ENCODE measurements around the gene C1orf159. TPM values are rescaled to one million over a fixed set of nuclear protein-coding genes. Genes with fewer than 3 reads are reported as not detected.

Gene C1orf159
- total RNA-seq, 1 donor from 2014 or later = 5.4 TPM

GRCh38 chr1:1122078-1122811, 6.4 kb upstream of the C1orf159 start:
- intact Hi-C loops (cut with DNase I) = loop anchor here (1.0 to 5.0 kb wide), 3 partner anchors 129 to 250 kb away; no protein-coding TSS in a partner anchor
- peak; percentile 92 for DNase-seq (ENCODE audit: low spot score)

GRCh38 chr1:1121611-1122077, 5.8 kb upstream of the C1orf159 start:
- intact Hi-C loops (cut with DNase I) = loop anchor here (1.0 to 5.0 kb wide), 3 partner anchors 129 to 251 kb away; no protein-coding TSS in a partner anchor
- no peak for DNase-seq (ENCODE audit: low spot score)

DNA sequence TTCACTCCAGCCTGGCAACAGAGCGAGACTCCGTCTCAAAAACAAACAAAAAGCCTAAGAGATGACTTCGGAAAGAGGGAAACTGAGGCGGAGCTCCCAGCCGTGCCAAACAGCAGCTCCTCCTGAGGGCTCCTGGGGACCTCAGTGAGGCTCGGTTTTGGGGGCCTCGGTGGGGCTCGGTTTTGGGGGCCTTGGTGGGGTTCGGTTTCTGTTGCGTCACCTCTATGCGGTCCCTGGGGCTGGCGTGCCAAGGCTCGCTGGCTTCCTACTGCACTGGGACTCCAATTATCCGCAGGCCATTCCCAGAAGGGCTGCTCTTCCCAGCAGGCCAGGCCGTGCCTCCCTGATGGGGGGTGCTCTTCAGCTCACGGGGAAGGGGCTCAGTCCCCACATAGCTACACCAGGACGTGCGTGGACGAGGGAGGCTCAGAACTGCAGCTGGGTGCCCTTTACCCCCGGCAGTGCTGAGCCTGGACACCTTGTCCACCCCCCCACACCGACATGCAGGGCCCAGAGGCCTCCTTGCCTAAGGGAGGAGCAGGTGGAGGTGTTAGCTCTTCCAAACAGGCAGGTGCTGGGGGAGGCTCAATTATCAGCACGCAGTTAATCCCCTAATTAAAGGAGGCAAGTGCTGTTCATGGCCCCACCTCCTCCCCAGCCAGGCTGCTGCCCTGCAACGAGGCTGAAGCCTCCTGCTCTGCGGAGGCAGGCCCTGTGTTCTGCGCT, 5.1 kb upstream of the C1orf159 start:
- DNase-seq (ENCODE audit: low spot score) = no peak
- intact Hi-C loops (cut with DNase I) = loop anchor here (5.0 kb wide), 1 partner anchor 251 kb away; no protein-coding TSS in a partner anchor

GRCh38 chr1:1120096-1120495, 4.2 kb upstream of the C1orf159 start:
- intact Hi-C loops (cut with DNase I) = loop anchor here (5.0 kb wide), 1 partner anchor 252 kb away; no protein-coding TSS in a partner anchor
- no peak for DNase-seq (ENCODE audit: low spot score)

GRCh38 chr1:1119272-1119890, 3.5 kb upstream of the C1orf159 start:
- DNase-seq (ENCODE audit: low spot score) = no peak
- intact Hi-C loops (cut with DNase I) = loop anchor here (5.0 kb wide), 1 partner anchor 97 kb away; the partner anchor contains the start of gene AGRN

DNA sequence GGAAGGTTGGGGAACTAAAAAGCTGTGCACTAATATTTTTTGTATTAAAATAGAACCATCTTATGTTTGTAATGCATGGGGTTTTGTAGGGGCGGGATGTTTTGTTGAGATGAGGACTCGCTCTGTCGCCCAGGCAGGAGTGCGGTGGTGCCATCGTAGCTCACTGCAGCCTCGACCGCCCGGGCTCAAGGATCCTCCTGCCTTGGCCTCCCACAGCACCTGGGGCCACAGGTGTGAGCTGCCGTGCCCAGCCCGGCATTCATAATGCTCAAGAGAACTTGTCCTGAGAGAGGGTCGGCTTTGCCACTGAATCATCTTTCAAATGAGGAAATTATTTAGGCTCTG, 3.0 kb upstream of the C1orf159 start:
- intact Hi-C loops (cut with DNase I) = loop anchor here (5.0 kb wide), 1 partner anchor 97 kb away; the partner anchor contains the start of gene AGRN
- no peak for DNase-seq (ENCODE audit: low spot score)

- intact Hi-C loops (cut with DNase I) = loop anchor here (5.0 kb wide), 1 partner anchor 96 kb away; the partner anchor contains the start of gene AGRN
- DNase-seq (ENCODE audit: low spot score) = no peak
Measured at GRCh38 chr1:1118011-1118875, 2.4 kb upstream of the C1orf159 start.

GRCh38 chr1:1117469-1117831, 1.6 kb upstream of the C1orf159 start:
- intact Hi-C loops (cut with DNase I) = loop anchor here (2.0 to 5.0 kb wide), 2 partner anchors 95 to 115 kb away; partner anchors contain the start of genes AGRN, B3GALT6 and SDF4
- no peak for DNase-seq (ENCODE audit: low spot score)

GRCh38 chr1:1116701-1117468, 996 bp upstream of the C1orf159 start:
- no peak for DNase-seq (ENCODE audit: low spot score)
- intact Hi-C loops (cut with DNase I) = loop anchor here (2.0 to 5.0 kb wide), 2 partner anchors 95 to 116 kb away; partner anchors contain the start of genes AGRN, B3GALT6 and SDF4

DNA sequence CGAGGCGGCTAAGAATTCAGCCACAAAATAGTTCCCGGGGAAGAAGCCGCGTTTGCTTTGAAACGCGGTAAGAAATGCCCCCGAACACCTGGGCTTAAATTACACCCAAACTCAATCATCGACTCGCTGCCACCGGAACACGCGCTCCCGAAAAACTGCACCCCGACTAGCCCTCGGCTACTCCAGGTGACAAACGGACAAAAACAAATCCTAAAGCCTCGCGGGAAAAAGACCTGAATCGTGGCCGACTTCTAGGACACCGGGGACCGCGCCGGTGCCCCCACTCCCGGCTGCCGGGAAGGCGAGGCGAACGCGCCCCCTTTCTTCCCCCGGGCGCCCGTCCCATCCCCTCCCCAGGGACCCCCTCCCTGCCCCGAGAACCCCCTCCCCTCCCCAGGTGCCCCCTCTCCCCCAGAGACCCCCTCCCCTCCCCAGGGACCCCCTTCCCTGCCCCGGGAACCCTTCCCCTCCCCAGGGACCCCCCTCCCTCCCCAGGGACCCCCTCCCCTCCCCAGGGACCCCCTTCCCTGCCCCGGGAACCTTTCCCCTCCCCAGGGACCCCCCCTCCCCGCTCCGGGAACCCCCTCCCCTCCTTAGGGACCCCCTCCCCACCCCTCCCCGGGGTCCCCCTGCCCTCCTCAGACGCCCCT, 628 bp downstream of the C1orf159 start:
- DNase-seq (ENCODE audit: low spot score) = no peak

DNA sequence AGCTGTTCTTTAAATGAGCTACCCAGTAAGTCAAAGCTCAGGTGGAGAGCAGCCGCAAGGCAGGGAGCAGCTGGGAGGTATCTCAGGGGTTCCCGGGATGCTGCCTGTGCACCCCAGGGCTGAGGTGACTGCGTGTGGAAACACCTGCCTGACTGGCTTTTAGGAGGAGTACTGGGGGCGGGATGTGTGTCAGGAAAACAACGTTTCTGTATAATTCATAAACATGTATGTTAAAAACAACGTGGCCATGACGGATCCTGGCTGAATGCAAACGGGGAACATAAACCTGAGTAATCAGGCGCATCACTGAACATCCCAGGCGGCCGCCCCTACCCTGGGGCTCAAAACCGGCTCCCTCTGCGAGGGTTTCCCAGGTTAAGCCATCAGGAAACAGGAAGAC, 1.5 kb downstream of the C1orf159 start:
- intact Hi-C loops (cut with DNase I) = no loop called here
- no peak for DNase-seq (ENCODE audit: low spot score)

More for the DNA sequence above, 628 bp downstream of the C1orf159 start:
- intact Hi-C loops (cut with DNase I) = loop anchor here (5.0 kb wide), 1 partner anchor 93 kb away; the partner anchor contains the start of gene AGRN

- intact Hi-C loops (cut with DNase I) = no loop called here
Measured at GRCh38 chr1:1112237-1112985, 3.5 kb downstream of the C1orf159 start.

DNA sequence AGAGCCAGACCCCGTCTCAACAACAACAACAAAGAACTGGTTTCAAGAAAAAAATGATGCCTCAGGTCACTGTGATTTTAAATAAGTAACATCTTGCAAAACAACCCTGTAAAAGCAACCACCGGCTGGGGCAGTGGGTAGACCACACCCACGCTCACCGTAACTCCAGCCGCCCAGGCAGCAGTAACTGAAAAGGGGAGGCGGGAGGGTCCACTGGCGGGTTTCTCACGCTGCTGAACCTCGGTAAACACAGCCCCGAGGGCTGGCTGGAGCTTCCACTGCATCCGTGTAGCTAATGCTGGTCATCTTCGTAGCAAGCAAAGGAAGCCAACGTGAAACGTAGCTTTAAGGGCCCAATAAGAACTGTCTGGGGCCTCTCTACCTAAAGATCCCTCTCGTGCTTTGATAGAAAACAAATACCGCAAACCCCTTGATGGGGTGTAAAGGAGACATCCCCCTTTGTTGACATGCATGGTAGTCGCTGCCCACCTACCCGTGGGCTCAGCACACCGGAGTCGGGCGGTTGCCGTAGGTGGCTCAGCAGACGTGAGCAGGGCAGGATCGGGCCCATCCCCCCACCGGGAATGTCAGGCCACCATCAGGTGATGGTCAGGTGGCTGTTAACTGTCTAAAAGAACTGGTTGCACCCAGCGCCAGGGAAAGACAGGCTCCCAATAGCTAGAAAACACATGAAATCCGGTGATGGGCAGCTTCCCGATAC, 4.2 kb downstream of the C1orf159 start:
- intact Hi-C loops (cut with DNase I) = no loop called here
- DNase-seq (ENCODE audit: low spot score) = no peak

More at GRCh38 chr1:1112237-1112985, 3.5 kb downstream of the C1orf159 start:
- no peak for DNase-seq (ENCODE audit: low spot score)

GRCh38 chr1:1110561-1110971, 5.3 kb downstream of the C1orf159 start:
- intact Hi-C loops (cut with DNase I) = no loop called here
- DNase-seq (ENCODE audit: low spot score) = no peak

DNA sequence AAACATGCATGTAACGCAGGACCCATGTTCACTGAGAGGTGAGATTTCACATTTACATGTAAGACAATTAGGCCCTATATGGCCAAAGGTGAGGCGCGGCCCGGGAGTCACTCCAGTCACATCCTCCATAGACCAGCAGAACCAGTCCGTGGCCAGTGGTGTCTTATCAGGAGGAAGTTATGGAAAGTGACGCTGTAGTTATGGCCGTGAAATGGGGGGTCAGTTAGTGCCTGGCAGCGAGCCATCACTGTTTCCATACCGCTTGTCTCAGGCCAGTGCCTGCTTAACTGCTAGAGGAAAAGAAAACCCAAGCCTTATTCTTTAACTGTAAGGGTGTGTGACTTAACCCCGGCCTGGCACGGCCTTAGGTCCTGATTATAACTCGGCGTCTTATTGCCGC, 6.1 kb downstream of the C1orf159 start:
- DNase-seq (ENCODE audit: low spot score) = no peak

GRCh38 chr1:1106510-1107221, 9.2 kb downstream of the C1orf159 start:
- no peak for DNase-seq (ENCODE audit: low spot score)
- intact Hi-C loops (cut with DNase I) = no loop called here

More for the DNA sequence above, 6.1 kb downstream of the C1orf159 start:
- intact Hi-C loops (cut with DNase I) = no loop called here
